BE2C (cell line): ENCODE data around the gene THAP3.
A peak's percentile ranks its signal among the peaks of the same experiment; 100 is the strongest.
"Not testable (repeated sequence)": the region's sequence is repeated elsewhere in the genome, so short reads cannot be mapped to it uniquely, and the experiment has no call there.

Source experiments
- DNase-seq: peaks from one replicate; pipeline ENCODE4 v3.0.0-alpha.2; 2020
- H3K27me3 ChIP-seq: fragments of 250-450 bp; sonication (Bioruptor Pico); 2 replicates; pipeline ENCODE4 v1.5.1; 2020; ENCODE audit warnings: mild to moderate bottlenecking
- H3K36me3 ChIP-seq: fragments of 250-450 bp; sonication (Bioruptor Pico); 2 replicates; pipeline ENCODE4 v1.5.1; 2020; ENCODE audit warnings: mild to moderate bottlenecking
- H3K4me1 ChIP-seq: fragments of 250-450 bp; sonication (Bioruptor Pico); 2 replicates; pipeline ENCODE4 v1.5.1; 2020
- H3K4me3 ChIP-seq: 2 replicates; pipeline ENCODE4 v1.5.1; 2011; ENCODE audit warnings: low read depth, low read length
- H3K9me3 ChIP-seq: fragments of 250-450 bp; sonication (Bioruptor Pico); 2 replicates; pipeline ENCODE4 v1.5.1; 2020
- CTCF ChIP-seq: IDR thresholded peaks from 2 replicates; pipeline ENCODE4 v1.5.1; 2012; ENCODE audit warnings: mild to moderate bottlenecking, low read depth, low read length

Gene THAP3

GRCh38 chr1:6635910-6636760 lies 11.5 kb downstream of the THAP3 start:
- peaks cover 28% of the 10 kb centered on the region for H3K36me3 ChIP-seq
- no peak for DNase-seq
- no peaks in the 10 kb centered on the region for H3K4me1 ChIP-seq
- H3K4me3 ChIP-seq, result no peak overlapping the region
- H3K27me3 ChIP-seq, result no peaks in the 10 kb centered on the region
- H3K9me3 ChIP-seq, result no peaks in the 10 kb centered on the region
- no peak for TF ChIP-seq CTCF

GRCh38 chr1:6636778-6637177 lies 12.1 kb downstream of the THAP3 start:
- not testable (repeated sequence) for DNase-seq, H3K4me1 ChIP-seq, H3K27me3 ChIP-seq, H3K4me3 ChIP-seq, H3K9me3 ChIP-seq
- peaks cover 28% of the 10 kb centered on the region for H3K36me3 ChIP-seq

- H3K4me1 ChIP-seq, result no peaks in the 10 kb centered on the region
- no peak overlapping the region for H3K4me3 ChIP-seq
- peaks cover 28% of the 10 kb centered on the region for H3K36me3 ChIP-seq
- DNase-seq, result no peak
- TF ChIP-seq CTCF, result no peak
- H3K27me3 ChIP-seq, result no peaks in the 10 kb centered on the region
- H3K9me3 ChIP-seq, result no peaks in the 10 kb centered on the region
Measured at GRCh38 chr1:6637770-6638169, 13.1 kb downstream of the THAP3 start.

- Histone ChIP-seq H3K9me3 (no peaks in the 10 kb centered on the region), H3K36me3 (peaks cover 25% of the 10 kb centered on the region), H3K27me3 (no peaks in the 10 kb centered on the region), H3K4me3 (no peak overlapping the region), H3K4me1 (no peaks in the 10 kb centered on the region)
- no peak for DNase-seq
- TF ChIP-seq CTCF, result no peak
Measured at GRCh38 chr1:6638226-6638625, 13.6 kb downstream of the THAP3 start.

GRCh38 chr1:6640867-6641266 lies 16.2 kb downstream of the THAP3 start:
- not testable (repeated sequence) for H3K4me3 ChIP-seq, H3K27me3 ChIP-seq, H3K9me3 ChIP-seq, DNase-seq, H3K4me1 ChIP-seq
- H3K36me3 ChIP-seq, result peaks cover 24% of the 10 kb centered on the region

GRCh38 chr1:6645018-6645417 lies 20.4 kb downstream of the THAP3 start:
- Histone ChIP-seq H3K4me3 (no peak overlapping the region), H3K27me3 (no peaks in the 10 kb centered on the region), H3K9me3 (no peaks in the 10 kb centered on the region), H3K4me1 (no peaks in the 10 kb centered on the region), H3K36me3 (peaks cover 10% of the 10 kb centered on the region)
- DNase-seq, result no peak
- TF ChIP-seq CTCF, result no peak

GRCh38 chr1:6646499-6647148 lies 22.0 kb downstream of the THAP3 start:
- Histone ChIP-seq H3K4me3 (no peak overlapping the region), H3K9me3 (no peaks in the 10 kb centered on the region), H3K4me1 (no peaks in the 10 kb centered on the region), H3K27me3 (no peaks in the 10 kb centered on the region), H3K36me3 (peaks cover 4% of the 10 kb centered on the region)
- TF ChIP-seq CTCF, result peak; percentile 49
- no peak for DNase-seq
